Adipose tissue (tissue), 3 donors: ENCODE measurements around the gene SRGAP1. TPM values are rescaled to one million over a fixed set of nuclear protein-coding genes. Genes with fewer than 3 reads are reported as not detected.
A peak's percentile ranks its signal among the peaks of the same experiment; 100 is the strongest.

ENCODE experiments used
- H3K27ac ChIP-seq: one replicate; pipeline ENCODE4 v1.5.1; 2013; ENCODE audit warnings: low read depth, low read length
- WGBS, 3 donors: extraction: QIAGEN DNeasy Blood & Tissue Kit; methylation state at CpG; one replicate each; pipeline ENCODE4 v1.1.7; 2013; 5-methylcytosine and 5-hydroxymethylcytosine counted together
- polyA plus RNA-seq, 3 donors: library from polyadenylated mRNA; stranded (reverse); fragments of 200-250 nt; gene quantifications; one replicate each; pipeline ENCODE4 v1.2.3, GENCODE V29; 2013
- donor health status: healthy with polysubstance abuse.
- donor health status: Bipolar disorder and iron deficiency.
- donor health status: healthy.

Gene SRGAP1
- polyA plus RNA-seq, 3 donors: 1.8 to 2.7 (median 2.2) TPM

DNA sequence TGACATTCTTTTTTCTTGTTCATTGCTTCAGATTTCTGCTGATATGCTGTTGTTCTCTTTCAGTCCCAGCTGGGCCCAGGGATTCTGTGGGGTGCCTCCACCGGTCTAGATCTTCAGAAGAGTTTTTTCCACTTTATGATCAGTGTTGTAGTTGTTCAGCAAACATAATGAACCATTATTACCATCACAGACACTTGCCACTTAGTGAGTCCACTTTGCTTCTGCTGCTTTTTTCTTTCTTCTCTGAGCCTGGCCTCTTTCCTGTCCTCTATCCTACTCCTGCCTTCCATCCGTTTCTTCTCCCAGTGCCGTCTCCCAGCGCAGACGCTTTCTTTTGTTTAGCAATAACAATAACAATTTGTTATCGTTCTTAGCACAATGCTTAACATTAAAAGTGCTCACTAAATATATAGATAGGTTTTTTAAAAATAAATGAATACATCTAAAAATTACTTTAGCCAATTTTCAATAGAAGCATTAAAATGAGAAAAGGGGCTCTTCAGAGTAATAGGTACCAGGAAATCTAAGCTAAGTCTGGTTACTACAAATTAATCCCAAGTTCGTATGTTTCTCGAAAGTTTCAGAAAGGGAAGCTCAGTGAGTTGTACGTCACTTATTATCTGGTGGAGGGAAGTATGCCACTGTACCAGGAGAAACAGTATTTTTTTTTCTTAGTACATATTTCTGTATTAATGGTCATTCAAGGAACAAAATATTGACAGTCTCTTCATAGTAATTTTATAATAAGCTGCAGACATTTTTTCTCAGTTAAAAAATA lies 98.2 kb downstream of the SRGAP1 start:
- 86 to 91% (median 91%) methylated on average over 9 of the region's 9 CpGs for WGBS, 3 donors
- peak overlapping the region; percentile 79 for H3K27ac ChIP-seq

DNA sequence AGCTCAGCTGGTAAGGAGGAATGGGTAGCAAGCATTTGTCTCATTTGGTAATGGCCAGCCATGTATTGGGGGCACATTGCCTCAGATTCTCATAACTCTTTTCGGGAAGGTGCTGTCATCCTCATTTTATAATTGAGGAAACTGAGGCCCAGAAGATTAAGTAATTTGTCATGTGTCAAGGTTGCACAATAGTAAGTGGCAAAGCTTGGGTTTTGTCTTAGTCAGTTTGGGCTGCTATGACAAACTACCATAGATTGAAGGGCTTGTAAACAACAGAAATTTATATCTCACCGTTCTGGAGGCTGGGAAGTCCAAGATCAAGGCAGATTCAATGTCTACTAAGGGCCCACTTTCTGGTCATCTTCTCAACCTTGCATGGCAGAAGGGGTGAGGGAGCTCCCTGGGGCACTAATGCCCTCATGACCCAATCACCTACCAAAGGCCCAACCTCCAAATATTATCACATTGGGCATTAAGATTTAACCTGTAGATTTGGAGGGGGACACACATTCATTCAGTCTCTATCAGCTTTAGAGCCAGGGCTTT lies 99.6 kb downstream of the SRGAP1 start:
- H3K27ac ChIP-seq: no peak overlapping the region
- WGBS, 3 donors: 84 to 91% (median 90%) methylated on average over 2 of the region's 2 CpGs

DNA sequence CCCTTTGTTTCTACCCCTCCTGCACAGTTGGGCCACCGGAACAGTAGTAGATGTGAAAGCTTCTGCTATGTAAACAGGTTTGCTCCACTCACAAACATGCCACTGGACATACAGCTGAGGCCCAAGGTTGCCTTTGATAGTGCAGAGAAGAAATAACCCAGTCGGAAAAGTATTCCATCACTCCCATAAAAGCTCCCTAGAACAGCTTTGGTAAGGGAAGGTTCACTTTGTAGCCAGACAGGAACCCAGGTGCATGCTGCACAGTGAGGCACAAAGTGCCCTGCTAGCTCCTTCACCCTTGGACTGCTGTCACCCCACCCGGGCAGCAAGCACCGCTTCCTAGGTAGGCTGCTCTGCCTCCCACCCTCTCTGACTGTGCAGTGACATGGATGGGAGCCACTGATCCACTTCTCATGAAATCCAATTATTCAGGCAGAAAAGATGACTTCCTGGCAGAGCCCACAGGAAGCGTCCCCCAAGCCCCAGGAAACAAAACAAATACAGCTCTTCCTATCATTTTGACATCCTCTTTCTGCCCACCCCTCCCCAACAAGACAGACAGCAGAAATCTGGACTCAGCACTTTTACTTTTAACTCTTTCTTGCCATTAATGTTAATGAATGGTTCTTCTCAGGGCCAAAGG lies 100.2 kb downstream of the SRGAP1 start:
- no peak overlapping the region for H3K27ac ChIP-seq
- 62 to 66% (median 63%) methylated on average over 5 of the region's 5 CpGs for WGBS, 3 donors

DNA sequence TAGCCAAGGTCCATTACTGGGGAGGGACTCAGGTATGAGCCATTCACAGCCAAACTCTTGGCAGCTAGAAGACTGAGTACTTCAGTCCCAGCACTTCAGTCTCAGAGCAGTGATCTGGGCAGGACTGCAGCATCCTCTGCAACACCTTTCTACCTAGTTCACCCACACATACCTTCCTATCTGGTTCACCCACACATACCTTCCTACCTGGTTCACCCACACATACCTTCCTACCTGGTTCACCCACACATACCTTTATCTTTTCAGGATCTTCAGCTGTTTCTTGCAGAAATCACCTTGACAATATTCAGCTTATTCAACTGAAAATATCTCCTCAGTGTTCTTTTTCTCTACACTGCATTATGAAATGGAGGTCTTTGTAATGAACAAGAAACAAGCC lies 101.3 kb downstream of the SRGAP1 start:
- H3K27ac ChIP-seq: no peak overlapping the region

DNA sequence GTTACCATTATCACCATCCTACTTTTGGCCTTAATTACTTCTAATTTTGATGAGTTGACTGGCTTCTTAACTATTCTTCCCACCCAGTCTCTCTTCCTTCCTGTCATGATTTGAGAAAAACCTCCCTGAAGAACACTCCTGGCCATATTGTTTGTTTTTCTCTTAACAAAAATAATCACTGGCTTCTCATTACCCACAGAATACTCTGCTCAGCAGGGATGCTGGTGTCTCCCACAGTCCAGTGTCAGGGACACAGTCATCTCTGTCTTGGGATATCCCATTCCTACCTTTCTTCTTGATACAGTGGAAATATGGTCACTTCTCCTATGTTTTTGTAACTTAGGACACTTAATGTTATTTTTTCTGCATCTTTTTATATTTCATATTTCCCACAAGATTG lies 103.7 kb downstream of the SRGAP1 start:
- no peak overlapping the region for H3K27ac ChIP-seq

DNA sequence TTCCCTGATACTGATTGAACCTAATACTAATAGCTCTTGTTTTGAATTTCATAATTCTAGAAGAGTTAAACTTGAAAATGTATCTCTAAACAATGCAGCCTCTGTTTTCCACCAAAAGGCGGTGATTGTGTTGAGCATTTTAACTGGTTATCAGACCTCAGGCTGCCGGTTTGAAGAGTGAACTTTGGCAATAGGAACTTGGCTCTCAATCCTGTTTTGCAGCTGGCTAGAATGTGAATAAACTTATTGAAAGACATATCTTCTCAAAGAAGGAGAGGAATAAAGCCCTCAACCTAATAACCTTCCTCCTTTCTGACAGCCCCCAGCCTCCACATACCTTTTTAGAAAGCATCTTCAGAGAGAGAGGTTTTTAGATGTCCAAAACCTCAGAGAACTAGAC lies 105.4 kb downstream of the SRGAP1 start:
- H3K27ac ChIP-seq: no peak overlapping the region
- 14 to 66% (median 35%) methylated on average over 2 of the region's 2 CpGs for WGBS, 3 donors

DNA sequence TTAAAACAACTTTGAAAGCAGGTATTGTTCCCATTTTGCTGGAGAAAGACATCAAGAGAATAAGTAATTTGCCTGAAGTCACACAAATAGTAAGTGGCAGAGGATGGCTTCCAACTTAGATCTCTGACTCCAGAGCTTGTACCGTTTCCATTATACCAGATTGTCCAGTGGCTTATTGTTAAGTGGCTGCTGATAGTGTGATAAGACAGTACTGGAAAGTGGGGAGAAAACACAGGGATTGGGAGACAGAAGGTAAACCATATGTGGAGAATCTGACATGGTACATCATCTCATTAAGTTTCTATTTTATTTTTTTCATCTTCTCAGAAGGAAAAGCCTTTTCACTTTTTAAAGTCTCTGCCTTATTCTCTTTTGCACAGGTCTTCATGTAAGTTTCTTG lies 108.5 kb downstream of the SRGAP1 start:
- 35 to 89% (median 88%) methylated on average over 1 of the region's 1 CpG for WGBS, 3 donors
- H3K27ac ChIP-seq: no peak overlapping the region

DNA sequence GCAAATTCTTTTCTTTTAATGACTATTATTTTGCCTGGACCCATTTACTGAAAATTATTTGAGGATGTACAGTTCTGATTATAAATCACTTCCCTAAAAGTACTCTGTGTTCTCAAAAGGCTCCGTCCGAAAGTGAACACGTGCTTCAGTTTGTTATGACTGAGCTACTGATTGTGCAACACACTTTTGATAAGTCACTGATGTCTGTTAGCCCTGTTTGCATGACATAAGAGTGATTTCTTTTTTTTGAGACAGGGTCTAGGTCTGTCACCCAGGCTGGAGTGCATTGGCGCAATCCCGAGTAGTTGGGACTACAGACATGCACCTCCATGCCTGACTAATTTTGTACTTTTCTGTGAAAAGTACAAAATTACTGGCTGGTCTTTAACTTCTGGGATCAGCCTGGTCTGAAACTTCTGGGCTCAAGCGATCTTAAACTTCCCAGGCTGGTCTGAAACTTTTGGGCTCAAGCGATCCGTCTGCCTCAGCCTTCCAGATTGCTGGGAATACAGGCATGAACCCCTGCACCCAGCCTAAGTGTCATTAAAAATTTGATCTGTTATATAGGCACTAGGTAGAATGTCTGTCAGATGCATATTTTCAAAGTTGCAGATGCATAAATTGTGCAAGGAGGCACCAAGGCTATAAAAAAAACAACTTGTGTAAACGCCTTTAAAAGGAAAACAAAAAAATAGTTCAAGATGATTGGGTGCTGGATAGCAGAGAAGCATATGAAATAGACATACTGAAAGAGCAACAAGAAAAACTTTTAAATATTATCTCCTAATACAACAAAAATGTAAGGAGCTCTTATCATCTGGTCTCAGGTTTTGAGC lies 111.5 kb downstream of the SRGAP1 start:
- H3K27ac ChIP-seq: no peak overlapping the region
- 44 to 46% (median 45%) methylated on average over 9 of the region's 9 CpGs for WGBS, 3 donors

DNA sequence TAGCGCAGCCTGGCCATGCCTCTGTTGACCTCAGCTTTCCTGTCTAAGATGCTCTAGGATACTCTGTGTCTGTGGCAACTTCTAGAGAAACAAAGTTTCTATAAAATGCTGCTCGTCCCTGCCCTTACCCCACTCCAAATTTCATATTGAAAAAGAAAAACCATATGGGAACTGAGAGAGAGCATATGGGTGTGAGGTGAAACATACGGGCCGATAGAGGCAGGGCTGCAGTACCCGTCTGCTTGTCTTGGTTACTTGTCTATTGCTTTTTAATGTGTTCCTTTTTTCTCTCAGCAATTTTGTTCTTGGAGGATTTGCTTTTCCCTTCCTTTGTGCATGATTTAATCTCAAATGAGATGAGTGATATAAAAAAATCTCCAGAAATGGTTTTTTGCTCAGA lies 113.0 kb downstream of the SRGAP1 start:
- 95 to 97% (median 96%) methylated on average over 5 of the region's 5 CpGs for WGBS, 3 donors
- no peak overlapping the region for H3K27ac ChIP-seq

DNA sequence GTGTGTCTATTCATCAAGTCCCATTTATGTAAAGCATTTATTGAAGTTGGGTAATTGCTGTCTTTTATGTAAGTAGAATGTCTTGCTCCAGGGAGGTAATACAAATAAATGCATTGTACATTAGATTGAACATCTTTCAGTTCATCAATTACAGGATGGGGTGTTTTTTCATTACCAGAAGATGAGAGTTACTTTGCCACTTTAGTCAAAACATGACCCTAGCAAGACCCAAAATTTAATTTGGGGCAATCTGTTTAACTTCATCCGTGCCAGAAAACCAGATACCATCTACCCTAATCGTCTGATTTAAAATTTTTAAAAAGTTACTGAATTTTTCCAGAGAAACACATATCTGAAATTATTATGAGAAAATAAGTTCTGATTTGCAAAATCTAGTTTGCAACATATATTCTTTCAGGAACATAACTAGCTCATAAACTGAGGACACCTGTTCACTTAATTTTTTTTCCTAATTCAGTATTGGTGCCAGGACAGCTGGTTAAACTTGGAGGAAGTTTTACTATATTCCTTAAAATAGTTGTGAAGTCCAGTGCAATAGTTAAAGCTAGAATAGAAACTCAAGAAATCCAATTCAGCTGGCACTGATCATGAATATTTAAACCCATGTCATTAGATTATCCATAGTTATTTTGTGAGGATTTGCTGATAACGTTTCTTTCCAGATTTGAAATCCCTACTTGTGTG lies 114.5 kb downstream of the SRGAP1 start:
- 81 to 85% (median 82%) methylated on average over 3 of the region's 3 CpGs for WGBS, 3 donors
- no peak overlapping the region for H3K27ac ChIP-seq

DNA sequence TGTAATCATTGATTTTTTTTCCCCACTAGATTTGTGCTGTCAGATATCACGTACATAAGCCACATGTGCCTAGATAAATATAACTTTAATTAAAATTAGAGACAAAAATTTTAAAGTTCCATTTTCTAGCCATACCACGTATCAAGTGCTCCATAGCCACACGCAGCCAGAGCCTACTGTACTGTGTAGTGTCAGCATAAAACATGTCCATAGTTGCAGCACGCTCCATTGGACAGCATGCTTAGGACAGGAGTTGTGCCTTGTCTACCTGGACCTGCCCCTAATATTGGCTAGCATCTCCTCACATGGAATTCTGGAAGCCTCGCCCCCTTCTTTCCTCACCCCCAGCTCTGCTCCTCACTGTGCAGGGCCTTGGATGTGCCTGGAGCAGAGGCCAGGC lies 116.5 kb downstream of the SRGAP1 start:
- 84 to 96% (median 96%) methylated on average over 5 of the region's 5 CpGs for WGBS, 3 donors

DNA sequence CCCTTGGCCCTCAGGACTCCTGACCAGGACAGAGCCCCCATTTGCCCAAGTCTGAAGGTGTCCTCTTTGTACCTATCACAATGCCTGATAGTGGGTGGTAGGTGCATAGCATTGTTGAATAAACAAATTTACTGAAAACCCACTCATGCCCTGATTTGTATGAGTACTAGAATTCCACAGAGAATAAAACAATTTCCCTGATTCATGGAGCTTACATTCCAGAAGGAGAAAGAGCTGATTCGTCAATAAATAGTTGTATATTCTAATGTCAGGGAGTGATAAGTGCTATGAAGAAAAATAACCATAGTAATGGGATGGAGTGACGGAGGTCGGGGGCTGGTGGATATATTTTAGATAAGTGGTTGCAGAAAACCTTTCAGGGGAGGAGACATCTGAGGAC lies 117.0 kb downstream of the SRGAP1 start:
- H3K27ac ChIP-seq: no peak overlapping the region
- WGBS, 3 donors: 75 to 86% (median 79%) methylated on average over 3 of the region's 3 CpGs

More for the DNA sequence above, 116.5 kb downstream of the SRGAP1 start:
- no peak overlapping the region for H3K27ac ChIP-seq

DNA sequence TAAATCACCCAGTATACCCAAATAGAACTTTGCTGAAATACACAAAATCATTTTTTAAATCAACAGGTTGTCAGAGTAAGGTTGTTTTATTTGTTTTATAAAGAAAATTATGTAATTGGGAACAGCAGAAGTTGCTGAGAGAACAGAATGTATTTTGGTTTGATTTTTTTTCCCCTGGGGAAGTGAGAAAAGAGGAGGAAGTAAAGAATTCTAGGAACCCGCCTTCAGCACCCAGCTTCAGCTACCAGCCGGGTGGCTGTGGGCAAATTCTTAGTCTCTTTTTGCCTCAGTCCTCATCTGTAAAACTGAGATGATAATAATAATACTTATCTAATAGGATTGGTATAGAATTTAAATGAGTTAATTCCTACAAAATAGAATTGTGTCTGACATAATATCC lies 119.4 kb downstream of the SRGAP1 start:
- WGBS, 3 donors: 33 to 81% (median 53%) methylated on average over 2 of the region's 2 CpGs
- no peak overlapping the region for H3K27ac ChIP-seq

DNA sequence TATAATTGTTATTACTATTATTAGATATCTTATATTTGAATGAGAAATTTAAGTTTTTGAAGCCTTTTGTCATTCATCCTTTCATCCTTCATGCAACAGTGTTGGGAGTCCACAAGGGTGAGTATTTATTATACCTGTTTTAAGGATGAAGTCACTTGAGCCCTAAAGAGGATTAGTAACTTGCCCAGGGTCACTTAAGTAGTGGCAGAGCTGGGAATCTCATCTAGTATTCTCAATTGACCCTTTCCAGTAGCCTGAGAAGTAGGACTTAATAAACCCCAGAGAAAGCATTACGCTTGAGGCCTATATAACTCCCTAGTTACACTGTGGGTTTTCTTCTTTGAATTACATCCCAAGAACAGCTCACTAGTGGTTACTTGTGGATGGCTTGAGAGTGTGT lies 119.8 kb downstream of the SRGAP1 start:
- 89 to 100% (median 97%) methylated on average over 1 of the region's 1 CpG for WGBS, 3 donors
- H3K27ac ChIP-seq: no peak overlapping the region

DNA sequence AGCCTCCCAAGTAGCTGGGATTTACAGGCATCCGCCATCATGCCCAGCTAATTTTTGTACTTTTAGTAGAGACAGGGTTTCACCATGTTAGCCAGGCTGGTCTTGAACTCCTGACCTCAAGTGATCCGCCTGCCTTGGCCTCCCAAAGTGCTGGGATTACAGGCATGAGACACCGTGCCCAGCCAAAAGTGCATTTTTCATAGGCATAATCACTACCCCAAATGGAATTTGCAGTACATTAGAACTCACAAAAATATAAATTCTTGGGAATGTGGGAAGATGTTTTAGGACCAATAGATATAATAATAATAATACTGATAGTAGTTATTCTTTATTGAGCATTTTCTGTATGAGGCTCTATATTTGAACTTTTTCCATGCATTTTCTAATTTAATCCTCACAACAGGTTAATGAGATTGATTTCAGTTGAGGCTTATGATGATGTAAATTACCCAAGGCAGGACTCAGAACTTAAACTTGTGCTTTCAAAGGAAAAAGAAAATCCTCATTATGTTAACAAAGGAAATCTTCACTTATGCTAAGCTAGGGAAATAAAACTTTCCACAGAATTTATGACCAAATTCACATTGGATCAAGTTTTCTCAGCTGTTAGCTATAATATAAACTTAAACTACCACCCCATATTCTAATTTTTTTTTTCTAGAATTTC lies 121.6 kb downstream of the SRGAP1 start:
- WGBS, 3 donors: 76 to 96% (median 83%) methylated on average over 3 of the region's 3 CpGs
- H3K27ac ChIP-seq: no peak overlapping the region

DNA sequence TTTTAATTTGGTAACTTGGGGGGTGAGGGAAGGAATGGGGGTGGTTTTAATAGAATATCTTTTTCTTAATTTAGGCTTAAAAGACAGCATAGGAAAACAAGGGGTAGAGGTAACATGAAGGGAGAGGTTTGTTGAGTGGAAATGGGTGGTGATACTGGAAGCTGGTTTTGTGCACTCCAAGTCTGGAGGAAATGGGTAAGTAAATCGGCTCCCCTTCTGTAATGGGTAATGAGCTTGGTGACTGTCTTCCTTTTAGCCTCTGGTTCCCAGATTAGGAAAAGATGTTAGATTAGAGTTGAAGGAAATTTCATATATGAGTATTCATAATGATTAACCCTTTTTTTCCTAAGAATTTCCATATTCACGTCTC lies 122.1 kb downstream of the SRGAP1 start:
- WGBS, 3 donors: 87 to 98% (median 92%) methylated on average over 2 of the region's 2 CpGs
- H3K27ac ChIP-seq: no peak overlapping the region

DNA sequence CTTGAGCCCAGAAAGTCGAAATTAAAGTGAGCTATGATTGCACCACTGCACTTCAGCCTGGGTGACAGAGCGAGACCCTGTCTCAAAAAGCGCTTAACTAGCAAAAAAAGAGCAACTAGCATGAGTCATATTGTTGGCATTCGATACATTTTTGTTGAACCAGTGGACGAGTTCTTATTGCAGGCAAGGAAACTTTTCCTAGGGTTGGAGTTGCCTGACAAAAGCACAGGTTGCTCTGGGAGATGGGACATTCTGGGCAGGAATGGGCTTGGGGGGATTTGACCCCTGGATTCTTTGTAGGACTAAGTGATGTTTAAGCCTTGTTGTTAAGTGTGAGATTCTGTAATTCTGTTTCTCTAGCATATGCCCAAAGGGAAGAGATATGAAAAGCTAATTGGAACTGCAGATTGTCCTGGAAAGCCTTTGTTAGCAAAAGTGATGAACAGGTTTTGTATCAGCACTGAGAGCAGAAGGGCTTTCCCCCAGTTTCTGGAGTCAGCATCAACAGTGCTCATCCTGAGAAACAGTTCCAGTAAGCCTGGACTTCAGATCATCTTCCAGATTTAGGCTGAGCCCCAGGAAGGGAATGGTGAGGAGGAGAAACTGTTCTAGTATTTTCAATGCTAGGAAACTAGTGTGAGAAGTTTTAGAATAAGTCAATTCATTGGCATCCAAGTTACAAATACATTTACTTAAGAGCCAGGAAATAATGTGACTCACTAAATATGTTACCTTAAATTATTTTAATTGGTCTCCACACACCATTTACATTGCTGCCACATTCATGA lies 123.1 kb downstream of the SRGAP1 start:
- 77 to 84% (median 81%) methylated on average over 5 of the region's 5 CpGs for WGBS, 3 donors
- no peak overlapping the region for H3K27ac ChIP-seq
